Gastrocnemius medialis (tissue), 4 donors: Measurements from ENCODE around the gene CDR2. TPM values are rescaled to one million over a fixed set of nuclear protein-coding genes. Genes with fewer than 3 reads are reported as not detected.
A peak's percentile ranks its signal among the peaks of the same experiment; 100 is the strongest.

Experiments used
- ATAC-seq, 2 donors: fragments of 150-250 bp; one replicate each; pipeline ENCODE4 v1.9.1; 2016
- DNase-seq, 2 donors: peaks; one replicate each; pipeline ENCODE4 v3.0.0-alpha.2; 2019
- H3K27ac ChIP-seq, 4 donors: fragments of 200-600 bp; sonication (generic); 1 replicate in 1 of 4; 2 replicates in 3 of 4; pipeline ENCODE4 v1.5.1; 2016 to 2018; ENCODE audit warnings: mild to moderate bottlenecking in 2 of 4, moderate library complexity in 1 of 4
- H3K27me3 ChIP-seq, 3 donors: fragments of 200-600 bp; sonication (generic) in 2 of 3; 1 replicate in 1 of 3; 2 replicates in 2 of 3; pipeline versions ENCODE4 v1.5.1 to v1.6.0; 2016 to 2019; ENCODE audit warnings: mild to moderate bottlenecking in 1 of 3, moderate library complexity in 1 of 3
- H3K36me3 ChIP-seq, 2 donors: fragments of 200-600 bp; sonication (generic) in 1 of 2; one replicate each; pipeline ENCODE4 v1.5.1; 2017 to 2018
- H3K4me1 ChIP-seq, 2 donors: fragments of 200-600 bp; sonication (generic) in 1 of 2; one replicate each; pipeline ENCODE4 v1.5.1; 2016 to 2017; ENCODE audit warnings: mild to moderate bottlenecking in 2 of 2
- H3K4me3 ChIP-seq, 4 donors: fragments of 200-600 bp; sonication (generic) in 3 of 4; 1 replicate in 1 of 4; 2 replicates in 3 of 4; pipeline ENCODE4 v1.5.1; 2016 to 2019; ENCODE audit warnings: mild to moderate bottlenecking in 2 of 4
- H3K9me3 ChIP-seq, 3 donors: fragments of 200-600 bp; sonication (generic) in 2 of 3; 1 replicate in 1 of 3; 2 replicates in 2 of 3; pipeline ENCODE4 v1.5.1; 2016 to 2019
- POLR2A ChIP-seq, 2 donors: fragments of 450-650 bp; IDR thresholded peaks; one replicate each; pipeline ENCODE4 v1.6.1; 2017; ENCODE audit warnings: antibody characterized with exemption in 2 of 2, mild to moderate bottlenecking in 2 of 2, moderate library complexity in 2 of 2
- in situ Hi-C, 4 donors: fragments of 200-750 bp; cut with MboI; loops; one replicate each; pipeline versions ENCODE4 v1.15.0 to v1.8.0; 2017; ENCODE audit warnings: low sequenced_read_pairs in 4 of 4
- intact Hi-C: fragments of 100-400 bp; cut with DNase I; formaldehyde crosslinking; loops from one replicate; pipeline ENCODE4 v1.15.1; 2023; ENCODE audit warnings: low total_unique reads
- total RNA-seq, 4 donors: library from RNA; depleted of rRNA; stranded (reverse); fragments of >200 nt; gene quantifications; one replicate each; pipeline versions ENCODE4 v1.1.0 to v1.2.3, GENCODE V29; 2016
- TF ChIP-seq, protein P1 (sequence below), 5 experiments: fragments of 450-650 bp in 3 of 5; fragments of 200-600 bp in 2 of 5; sonication (generic) in 2 of 5; IDR thresholded peaks in 4 of 5; conservative IDR thresholded peaks in 1 of 5; 1 replicate in 4 of 5; 2 replicates in 1 of 5; pipeline ENCODE4 v1.5.1; 2016 to 2019; ENCODE audit warnings: antibody characterized with exemption in 5 of 5, mild to moderate bottlenecking in 3 of 5, moderate library complexity in 3 of 5

CDR2 gene
- total RNA-seq, 4 donors from 2014 or later: 4.1 to 7.6 (median 7.3) TPM

DNA sequence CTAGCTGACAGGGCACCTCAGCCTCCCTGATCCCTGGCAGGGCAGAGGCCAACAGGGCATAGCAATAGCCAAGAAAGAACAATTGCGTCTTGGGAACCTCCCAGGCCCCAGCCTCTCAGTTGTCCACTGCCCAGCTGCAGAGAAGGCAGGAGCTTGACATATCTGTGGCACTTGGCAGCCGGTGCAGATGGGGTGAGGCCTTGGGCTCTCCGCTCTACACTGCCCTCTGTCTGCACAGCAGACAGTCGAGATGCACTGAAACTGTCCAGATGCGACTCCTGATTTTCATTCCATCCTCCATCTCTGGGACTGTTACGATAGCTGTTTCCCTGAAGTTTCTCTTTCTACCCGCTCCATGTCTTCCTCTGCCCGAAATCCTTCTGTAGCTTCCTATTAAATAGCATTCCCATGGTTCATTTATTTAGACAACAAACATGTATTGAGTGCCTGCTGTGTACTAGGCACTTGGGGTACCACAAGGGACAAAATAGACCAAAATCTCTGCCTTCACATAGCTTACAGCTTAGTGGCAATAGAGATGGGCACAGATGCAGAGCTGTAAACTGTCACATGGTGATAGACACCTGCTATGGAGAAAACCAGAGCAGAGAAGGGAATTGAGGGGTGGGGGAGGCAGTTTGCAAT is 73.9 kb downstream of the CDR2 start:
- no peaks in the 10 kb centered on the region for H3K27me3 ChIP-seq
- H3K27ac ChIP-seq: peak overlapping the region; percentile 4 to 62 (median 42)
- no peak overlapping the region for H3K4me3 ChIP-seq
- H3K4me1 ChIP-seq: peaks cover 12 to 18% of the 10 kb centered on the region in 2 donors
- peaks cover 0 to 30% of the 10 kb centered on the region in 2 donors for H3K36me3 ChIP-seq
- ATAC-seq (no peak), DNase-seq (peak; percentile 50 to 73)
- TF ChIP-seq, protein P1, sequence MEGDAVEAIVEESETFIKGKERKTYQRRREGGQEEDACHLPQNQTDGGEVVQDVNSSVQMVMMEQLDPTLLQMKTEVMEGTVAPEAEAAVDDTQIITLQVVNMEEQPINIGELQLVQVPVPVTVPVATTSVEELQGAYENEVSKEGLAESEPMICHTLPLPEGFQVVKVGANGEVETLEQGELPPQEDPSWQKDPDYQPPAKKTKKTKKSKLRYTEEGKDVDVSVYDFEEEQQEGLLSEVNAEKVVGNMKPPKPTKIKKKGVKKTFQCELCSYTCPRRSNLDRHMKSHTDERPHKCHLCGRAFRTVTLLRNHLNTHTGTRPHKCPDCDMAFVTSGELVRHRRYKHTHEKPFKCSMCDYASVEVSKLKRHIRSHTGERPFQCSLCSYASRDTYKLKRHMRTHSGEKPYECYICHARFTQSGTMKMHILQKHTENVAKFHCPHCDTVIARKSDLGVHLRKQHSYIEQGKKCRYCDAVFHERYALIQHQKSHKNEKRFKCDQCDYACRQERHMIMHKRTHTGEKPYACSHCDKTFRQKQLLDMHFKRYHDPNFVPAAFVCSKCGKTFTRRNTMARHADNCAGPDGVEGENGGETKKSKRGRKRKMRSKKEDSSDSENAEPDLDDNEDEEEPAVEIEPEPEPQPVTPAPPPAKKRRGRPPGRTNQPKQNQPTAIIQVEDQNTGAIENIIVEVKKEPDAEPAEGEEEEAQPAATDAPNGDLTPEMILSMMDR (IDR thresholded peaks at IDR 0.05 in 4 of 5, conservative IDR thresholded peaks at IDR 0.05 in 1 of 5): peak; percentile 25 to 64 (median 53)
- TF ChIP-seq POLR2A (IDR thresholded peaks at IDR 0.05): no peak
- intact Hi-C loops: no loop called here
- in situ Hi-C loops: no loop called here
- H3K9me3 ChIP-seq: no peaks in the 10 kb centered on the region

DNA sequence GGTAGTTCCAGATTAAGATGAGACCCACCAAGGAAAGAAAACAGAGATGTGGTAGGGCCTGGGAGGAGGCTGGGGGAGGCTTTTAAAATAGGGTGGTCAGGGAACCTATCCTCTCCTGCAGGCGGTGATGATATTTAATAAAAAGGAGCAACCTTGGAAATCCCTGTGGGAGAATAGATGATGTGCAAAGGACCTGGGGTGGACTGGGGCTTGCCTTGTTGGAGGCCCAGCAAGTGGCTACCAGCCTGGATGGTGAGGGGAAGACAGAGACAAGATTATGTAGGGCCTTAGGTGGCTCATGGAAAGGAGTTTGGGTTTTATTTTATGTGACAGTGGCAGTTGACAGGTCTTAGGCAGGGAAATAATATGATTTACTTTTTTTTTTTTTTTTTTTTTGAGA is 75.4 kb downstream of the CDR2 start:
- in situ Hi-C loops: loop anchor here (5.0 to 25.0 kb wide), 3 partner anchors 102 to 294 kb away; partner anchors contain the start of genes MOSMO (in 4 of the 4) and PDZD9 (in 4 of the 4)
- no peaks in the 10 kb centered on the region for H3K27me3 ChIP-seq
- peak overlapping the region; percentile 97 to 100 (median 98) for H3K27ac ChIP-seq
- DNase-seq: no peak
- H3K9me3 ChIP-seq: no peaks in the 10 kb centered on the region
- H3K36me3 ChIP-seq: peaks cover 0 to 15% of the 10 kb centered on the region in 2 donors
- peaks cover 12 to 18% of the 10 kb centered on the region in 2 donors for H3K4me1 ChIP-seq
- ATAC-seq: no peak
- intact Hi-C loops: loop anchor here (5.0 kb wide), 1 partner anchor 347 kb away; the partner anchor contains the start of gene UQCRC2
- H3K4me3 ChIP-seq: no peak overlapping the region
- TF ChIP-seq POLR2A (IDR thresholded peaks at IDR 0.05): no peak
- TF ChIP-seq, protein P1 (IDR thresholded peaks at IDR 0.05 in 4 of 5, conservative IDR thresholded peaks at IDR 0.05 in 1 of 5): no peak

DNA sequence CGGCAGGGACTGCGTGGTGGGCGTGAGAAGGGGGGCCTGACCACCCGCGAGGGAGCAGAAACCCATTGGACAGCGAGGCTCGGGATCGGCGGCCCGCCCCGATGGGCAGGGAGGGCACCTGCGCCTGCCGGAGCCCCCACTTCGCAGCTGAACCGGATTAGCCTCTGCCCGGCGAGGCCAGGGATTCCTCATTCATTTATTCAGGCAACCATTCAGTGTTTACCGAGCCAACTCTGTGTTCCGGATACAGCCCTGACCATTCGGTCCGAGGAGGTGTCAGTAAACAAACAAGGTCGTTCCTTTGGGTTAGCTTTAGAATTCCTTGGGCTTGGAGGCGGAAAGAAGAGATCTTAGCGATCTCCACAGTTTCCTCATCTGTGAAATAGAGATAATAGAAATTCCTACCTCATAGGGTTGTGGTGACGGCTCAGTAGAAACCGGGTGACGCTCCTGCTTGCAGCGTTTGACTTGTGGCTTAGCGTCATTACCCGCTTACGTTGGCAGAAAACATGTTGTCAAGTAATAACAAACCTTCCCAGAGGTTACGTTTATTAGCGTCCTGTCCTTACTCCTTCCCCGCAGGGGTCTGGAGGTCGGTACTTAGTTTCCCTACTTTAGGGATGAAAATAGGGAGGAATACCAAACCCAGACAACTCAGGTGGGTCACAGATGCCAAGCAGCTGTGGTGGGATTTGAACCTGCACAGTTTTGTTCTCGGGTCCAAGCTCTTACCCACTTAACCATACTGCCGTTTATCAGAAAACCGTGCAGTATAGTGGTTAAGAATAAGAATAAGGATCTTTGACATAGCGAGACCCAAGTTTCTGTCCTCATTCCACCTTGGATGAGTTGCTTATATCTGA is 76.3 kb downstream of the CDR2 start:
- Histone ChIP-seq H3K27me3 (no peaks in the 10 kb centered on the region), H3K27ac (peak overlapping the region; percentile 97 to 100 (median 98)), H3K4me1 (peaks cover 12 to 18% of the 10 kb centered on the region in 2 donors), H3K4me3 (peak overlapping the region; percentile 87 to 97 (median 94)), H3K9me3 (no peaks in the 10 kb centered on the region), H3K36me3 (peaks cover 0 to 12% of the 10 kb centered on the region in 2 donors)
- in situ Hi-C loops: loop anchor here (5.0 to 25.0 kb wide), 3 partner anchors 101 to 293 kb away; partner anchors contain the start of genes MOSMO (in 4 of the 4) and PDZD9 (in 4 of the 4)
- ATAC-seq: peak; percentile 65 to 72
- intact Hi-C loops: loop anchor here (1.0 to 5.0 kb wide), 7 partner anchors 78 to 1397 kb away; partner anchors contain the start of genes DCUN1D3, EEF2K, LYRM1 and MOSMO
- peak; percentile 59 to 78 for DNase-seq
- TF ChIP-seq, protein P1 (IDR thresholded peaks at IDR 0.05 in 4 of 5, conservative IDR thresholded peaks at IDR 0.05 in 1 of 5): no peak
- no peak for TF ChIP-seq POLR2A (IDR thresholded peaks at IDR 0.05)

DNA sequence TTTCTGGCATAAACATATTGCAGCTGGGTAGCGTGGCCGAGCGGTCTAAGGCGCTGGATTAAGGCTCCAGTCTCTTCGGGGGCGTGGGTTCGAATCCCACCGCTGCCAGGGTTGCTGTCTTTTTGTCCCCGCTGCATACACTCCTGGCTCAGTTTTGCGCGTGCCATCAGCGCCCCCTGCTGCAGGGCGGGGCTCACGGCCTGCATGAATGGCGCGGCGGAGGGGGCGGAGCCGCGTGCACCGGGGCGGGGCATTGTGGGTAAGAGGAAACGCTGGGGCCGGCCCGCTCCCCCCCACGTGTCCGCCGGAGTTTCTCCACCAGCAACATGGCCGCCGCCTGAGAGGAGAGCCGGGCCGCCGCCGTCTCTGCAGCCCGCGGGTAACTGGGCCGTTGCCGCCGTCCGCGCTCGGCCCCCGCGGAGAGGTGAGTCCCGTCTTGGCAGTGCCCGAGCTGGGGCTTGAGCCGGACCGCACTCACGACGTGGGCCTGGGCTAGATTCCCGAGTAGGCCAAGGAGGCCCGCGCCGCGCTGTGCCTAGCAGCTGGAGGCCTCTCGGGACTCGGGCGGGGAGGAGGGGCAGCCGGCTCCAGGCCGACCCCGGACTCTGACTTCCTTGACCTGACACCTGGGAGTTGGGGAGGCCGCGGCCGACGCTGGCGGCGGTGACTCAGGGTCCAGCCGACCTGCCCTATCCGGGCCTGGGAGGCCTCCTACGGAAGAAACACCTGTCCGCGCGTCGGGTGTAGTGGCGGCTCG is 77.1 kb downstream of the CDR2 start, which contains the start of gene POLR3E:
Gene POLR3E (plus strand): TSS at position 296 of the 757 bp plus-strand sequence. CDS start 5,560 bp downstream, outside the sequence.
- H3K4me3 ChIP-seq: peak within 1 kb of the TSS; percentile 87 to 97 (median 94)
- H3K4me1 ChIP-seq: peaks cover 12 to 18% of the 10 kb centered on the region in 2 donors
- no peaks in the 10 kb centered on the region for H3K9me3 ChIP-seq
- in situ Hi-C loops (loop anchor here (5.0 to 25.0 kb wide), 3 partner anchors 100 to 292 kb away; partner anchors contain the start of genes MOSMO (in 4 of the 4) and PDZD9 (in 4 of the 4)), intact Hi-C loops (loop anchor here (1.0 to 5.0 kb wide), 7 partner anchors 77 to 1396 kb away; partner anchors contain the start of genes DCUN1D3, EEF2K, LYRM1 and MOSMO)
- H3K27ac ChIP-seq: peak within 1 kb of the TSS; percentile 97 to 100 (median 98)
- DNase-seq: peak; percentile 98 to 99
- TF ChIP-seq POLR2A (IDR thresholded peaks at IDR 0.05): peak; percentile 88 to 90
- TF ChIP-seq, protein P1 (IDR thresholded peaks at IDR 0.05 in 4 of 5, conservative IDR thresholded peaks at IDR 0.05 in 1 of 5): peak; percentile 93 to 98 (median 98)
- peaks cover 0 to 4% of the 10 kb centered on the region in 2 donors for H3K36me3 ChIP-seq
- H3K27me3 ChIP-seq: no peaks in the 10 kb centered on the region
- peak; percentile 77 to 79 for ATAC-seq
